HG02981 (cell line): ENCODE results near the gene SPOCK2.

Experiments
- ATAC-seq: cut with Tn5 transposase; IDR thresholded peaks from one replicate; pipeline ENCODE4 v1.9.1; 2021; ENCODE audit warnings: mild to moderate bottlenecking, moderate library complexity; ENCODE audit not compliant: unreplicated experiment

Gene SPOCK2

GRCh38 chr10:72090326-72090725 lies 2.0 kb upstream of the SPOCK2 start:
- ATAC-seq, result no peak

DNA sequence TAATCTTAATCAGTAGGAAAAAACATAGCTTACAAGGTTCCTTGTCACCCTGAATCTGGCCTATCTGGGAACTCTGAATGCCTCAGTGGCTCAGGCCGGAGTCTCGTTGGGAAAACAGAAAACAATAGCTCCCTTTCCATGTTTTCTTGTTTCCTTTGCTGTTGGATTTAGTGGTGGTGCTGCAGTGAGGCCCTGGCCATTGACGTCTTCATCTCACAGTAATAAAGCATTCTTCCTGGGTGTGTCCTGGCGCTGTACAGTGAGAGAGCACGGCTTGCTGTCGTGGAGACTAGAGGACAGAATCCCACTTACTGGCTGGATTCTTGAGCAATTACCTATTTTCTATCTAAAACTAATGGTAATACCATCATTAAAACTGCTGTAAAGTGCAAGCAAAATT lies 1.3 kb upstream of the SPOCK2 start:
- ATAC-seq, result no peak

DNA sequence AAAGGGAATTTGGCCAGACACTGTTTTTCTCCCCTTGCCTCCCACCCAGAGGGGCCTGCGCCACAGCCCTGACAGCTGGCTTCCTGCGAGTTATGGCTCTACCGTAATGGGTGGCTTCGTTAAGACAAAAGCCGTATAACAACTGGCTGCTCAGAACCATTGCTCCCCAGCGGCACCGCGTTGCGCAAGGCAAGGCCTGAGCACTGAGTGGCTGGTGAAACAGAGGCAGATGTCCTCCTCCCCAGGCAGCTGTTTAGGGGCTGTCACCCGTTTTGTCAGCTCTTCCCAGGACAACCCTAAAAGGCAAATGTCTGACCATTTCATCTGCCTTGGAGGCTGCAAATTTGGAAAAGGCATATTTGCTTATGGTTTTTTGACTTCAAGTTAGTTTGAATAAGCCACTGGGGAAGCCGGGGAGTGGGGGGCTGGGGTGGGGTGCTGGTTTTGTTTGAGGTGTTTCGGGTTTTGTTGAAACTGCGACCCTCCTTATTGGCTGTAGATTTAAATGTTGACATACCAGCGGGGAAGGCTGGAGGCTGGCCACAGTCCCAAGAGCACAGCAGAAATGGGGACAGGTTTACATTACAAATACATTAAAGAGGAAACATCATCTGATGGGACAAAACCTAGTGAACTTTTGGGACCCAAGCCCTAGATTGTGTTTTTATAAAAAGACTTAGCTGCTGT lies 681 bp upstream of the SPOCK2 start:
- no peak for ATAC-seq

GRCh38 chr10:72087392-72087968 lies 871 bp downstream of the SPOCK2 start:
- ATAC-seq, result no peak

GRCh38 chr10:72086466-72087391 lies 1.6 kb downstream of the SPOCK2 start:
- ATAC-seq, result no peak

DNA sequence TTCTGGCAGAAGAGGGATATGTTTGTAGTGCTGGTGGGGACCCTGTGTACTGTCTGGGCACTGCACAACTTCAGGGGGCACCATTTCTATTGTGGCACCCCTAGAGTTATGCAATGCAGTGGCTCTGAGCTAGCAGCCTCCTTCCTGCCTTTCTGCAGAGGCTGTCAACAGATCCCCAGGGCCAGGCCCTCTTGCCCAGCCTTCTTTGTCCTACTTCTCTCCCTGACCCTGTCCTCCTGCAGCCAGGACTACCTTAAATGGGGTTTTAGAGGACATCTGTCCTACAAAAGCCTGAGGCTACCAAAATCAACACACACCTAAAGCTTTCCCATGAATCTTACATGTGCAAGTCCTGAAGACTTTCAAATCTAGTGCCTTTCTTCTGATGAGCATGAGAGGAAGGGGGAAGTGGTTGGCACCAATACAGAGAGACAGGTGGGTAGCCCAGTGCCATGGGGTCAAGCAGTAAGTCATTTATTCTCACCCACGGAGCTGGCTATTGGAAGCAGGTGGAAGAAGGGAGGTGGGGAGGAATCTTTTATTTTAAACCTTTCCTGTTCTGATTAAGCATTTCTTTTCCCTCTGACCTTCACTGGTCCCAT lies 2.4 kb downstream of the SPOCK2 start:
- no peak for ATAC-seq

DNA sequence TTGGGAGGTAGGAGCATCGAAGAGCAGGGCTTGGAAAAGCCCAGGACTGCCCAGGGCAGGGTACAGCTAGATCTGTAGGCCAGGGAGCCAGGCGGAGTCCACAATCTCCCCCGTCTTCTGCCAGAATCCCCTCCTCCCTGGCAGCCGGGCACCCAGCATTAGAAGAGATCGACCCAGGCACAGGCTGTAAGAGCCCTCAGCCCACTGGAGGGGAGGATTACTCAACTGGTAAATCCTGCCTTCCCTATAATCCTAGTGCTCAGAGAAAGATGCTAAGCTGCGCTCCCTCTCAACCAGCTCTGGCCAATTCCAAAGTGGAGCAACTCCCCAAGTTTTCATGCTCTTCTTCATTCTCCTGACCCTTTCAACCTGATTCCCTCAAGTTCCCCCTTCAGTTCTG lies 3.2 kb downstream of the SPOCK2 start:
- no peak for ATAC-seq

DNA sequence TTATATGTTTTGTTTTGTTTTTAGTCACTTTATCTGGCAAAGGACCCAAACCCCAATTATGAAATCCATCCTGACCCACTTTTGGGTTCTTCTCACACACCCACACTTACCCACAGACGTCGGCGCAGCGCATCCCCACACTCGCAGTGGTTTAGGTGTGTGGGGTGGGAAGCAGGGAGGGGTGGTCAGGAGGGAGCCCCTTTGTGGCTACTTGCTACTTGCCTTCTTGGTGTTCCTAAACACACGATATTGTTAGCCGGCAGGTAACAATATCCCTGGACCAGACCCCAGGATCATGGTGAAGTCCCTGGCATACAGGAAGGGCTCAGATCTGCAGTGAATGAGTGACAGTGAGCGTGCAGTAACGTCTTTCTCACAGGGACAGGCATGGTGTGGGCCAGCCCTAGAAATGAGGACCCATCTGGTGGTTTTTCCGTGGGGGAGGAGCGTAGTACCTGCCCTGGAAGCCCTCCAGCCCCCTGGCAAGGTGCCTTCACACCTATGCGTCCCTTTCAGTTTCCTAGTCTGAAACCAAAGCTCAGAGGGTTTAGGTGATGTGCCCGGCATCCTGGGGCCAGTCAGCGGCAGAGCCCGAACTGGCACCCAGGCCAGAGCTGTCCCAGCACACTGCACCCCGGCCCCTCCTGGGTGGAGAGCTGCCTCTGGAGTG lies 4.4 kb downstream of the SPOCK2 start:
- ATAC-seq, result no peak

GRCh38 chr10:72082856-72083789 lies 5.2 kb downstream of the SPOCK2 start:
- no peak for ATAC-seq

- no peak for ATAC-seq
Observed at GRCh38 chr10:72081772-72082590, 6.4 kb downstream of the SPOCK2 start.

DNA sequence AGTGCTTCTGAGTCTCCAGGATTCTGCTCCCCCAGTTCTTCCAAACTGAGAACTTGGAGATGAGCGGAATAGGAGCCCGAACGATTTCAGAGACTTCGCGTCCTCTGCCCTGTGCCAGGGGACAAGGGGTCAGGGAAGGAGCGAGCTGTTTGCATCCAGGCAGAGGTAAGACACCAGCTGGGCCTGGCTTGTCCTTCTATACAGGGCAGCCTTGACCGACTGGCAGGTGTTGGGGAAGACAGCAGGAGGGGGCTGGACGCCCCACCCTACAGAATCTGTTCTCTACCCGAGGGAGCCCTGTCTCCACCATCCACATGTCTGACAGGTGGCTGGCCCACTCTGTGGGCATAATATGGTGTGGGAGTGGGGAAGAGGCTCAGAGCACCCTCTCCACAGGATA lies 7.1 kb downstream of the SPOCK2 start:
- ATAC-seq, result no peak

DNA sequence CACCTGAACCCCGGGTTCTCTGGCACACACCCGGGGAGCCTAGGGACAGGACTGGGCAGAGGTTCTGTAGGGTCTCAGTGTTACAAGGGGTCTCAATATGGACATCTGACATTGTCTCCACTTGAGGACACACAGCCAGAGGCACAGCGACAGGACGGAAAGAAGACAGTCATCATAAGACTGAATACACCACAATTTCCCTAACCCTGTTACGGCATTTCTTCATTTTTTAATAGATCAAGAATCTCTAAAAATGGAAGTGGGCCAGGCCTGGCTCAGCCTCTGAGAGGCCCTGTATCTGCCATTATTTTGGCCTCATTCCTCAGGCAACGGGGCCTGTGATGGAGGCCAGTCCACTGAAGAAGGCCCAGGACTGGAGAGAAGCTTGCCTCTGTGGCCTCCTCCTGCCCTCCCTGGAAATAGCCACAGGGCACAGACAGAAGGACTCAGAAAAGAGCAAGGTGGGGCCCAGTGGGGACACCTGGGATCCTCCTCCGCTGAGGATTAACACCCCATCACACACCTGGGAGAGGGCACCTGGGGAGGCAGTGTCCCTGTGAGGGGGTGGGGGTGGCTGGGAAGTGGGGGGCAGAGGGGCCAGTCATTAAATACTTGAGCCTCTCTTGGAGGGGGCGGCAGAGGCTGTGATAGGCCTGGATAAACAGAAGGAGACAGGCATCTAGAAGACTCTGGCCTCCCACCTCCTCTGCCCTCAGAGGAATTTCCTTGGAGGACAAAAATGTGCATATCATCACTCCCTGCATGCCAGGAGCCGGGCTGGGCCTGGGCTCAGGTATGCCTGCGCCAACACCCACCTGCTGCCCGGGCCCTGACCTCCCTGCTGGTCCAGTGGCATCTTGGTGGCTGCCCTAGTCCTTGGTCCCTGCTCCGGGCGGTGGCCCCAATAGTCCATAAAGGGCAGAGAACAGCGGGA lies 8.0 kb downstream of the SPOCK2 start:
- ATAC-seq, result no peak

DNA sequence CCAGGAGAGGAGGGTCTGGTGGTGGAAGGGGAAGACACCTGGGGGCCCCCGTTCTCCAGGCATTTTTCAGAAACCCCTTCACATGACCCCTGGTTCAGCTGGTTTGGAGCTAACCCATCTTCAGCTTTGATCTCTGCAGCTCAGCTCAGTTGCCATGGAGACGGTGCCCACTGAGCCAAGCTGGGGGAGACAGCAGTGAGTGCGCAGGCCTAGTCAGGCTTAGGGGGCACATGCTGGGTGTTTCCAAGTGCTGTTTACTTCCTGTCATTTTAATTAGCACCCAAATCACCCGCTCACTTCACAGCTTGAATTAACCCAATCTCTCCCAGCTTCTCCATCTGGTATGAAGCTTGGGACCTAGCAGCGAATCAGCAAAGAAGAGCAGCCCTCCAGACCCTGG lies 9.0 kb downstream of the SPOCK2 start:
- no peak for ATAC-seq

GRCh38 chr10:72077275-72077990 lies 10.9 kb downstream of the SPOCK2 start:
- no peak for ATAC-seq

DNA sequence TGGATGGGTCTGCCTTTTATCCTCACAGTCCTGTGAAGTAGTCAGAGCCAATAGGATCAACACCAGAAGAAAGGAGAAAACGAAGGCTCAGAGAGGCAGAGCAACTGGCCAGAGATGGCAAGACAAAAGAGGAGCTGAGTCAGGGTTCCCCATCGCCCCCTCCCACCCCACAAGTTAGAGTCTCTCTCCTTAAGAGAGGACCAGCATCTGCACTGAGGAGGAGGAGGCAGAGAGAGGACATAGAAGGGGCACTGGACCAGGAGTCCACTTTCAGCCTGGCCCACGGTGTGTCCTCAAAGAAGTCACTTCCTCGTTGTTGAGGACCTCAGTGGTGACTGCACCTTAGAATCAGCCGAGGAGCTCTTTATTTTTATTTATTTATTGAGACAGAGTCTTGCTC lies 11.6 kb downstream of the SPOCK2 start:
- no peak for ATAC-seq

DNA sequence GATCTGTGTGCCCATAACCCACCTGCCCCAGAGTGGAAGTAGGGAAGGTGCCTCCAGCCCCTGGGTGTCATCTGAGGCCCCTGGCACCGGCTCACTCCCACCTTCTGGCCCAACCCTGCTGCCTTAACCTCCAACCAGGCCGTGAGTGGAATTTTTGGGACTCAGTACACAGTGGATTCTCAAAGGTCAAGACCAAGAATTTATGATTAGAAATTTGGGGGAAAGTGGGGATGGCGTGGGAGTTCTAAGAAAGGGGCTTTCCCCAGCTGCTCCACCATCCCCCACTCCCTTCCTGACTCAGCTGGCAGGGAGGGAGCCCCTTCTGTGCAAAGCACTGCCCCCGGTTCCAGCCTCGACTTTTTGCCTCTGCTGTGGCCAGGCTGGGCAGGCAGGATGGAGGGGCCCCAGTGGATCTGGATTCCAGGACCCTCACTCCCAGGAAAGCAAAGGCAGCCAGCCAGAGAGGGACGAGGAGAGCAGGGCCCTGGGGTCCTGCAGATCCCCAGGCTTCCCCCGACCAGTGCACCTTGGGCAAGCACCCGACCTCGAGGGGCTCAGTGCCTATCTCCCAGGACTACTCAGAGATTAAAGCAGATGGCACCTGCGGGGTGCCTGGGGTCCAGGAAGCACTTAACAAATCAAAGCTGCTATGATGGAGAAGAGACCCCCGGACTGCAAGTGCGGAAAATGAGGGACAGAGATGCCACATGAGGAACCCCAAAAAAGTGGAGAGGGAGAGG lies 12.8 kb downstream of the SPOCK2 start:
- ATAC-seq, result no peak
